HG02798 (cell line): ENCODE results near the gene NMNAT2.

Source experiments
- ATAC-seq: cut with Tn5 transposase; IDR thresholded peaks from one replicate; pipeline ENCODE4 v1.9.1; 2021; ENCODE audit warnings: mild to moderate bottlenecking; ENCODE audit not compliant: unreplicated experiment, poor library complexity

NMNAT2 gene

GRCh38 chr1:183223467-183223866 lies 194.7 kb downstream of the NMNAT2 start:
- no peak for ATAC-seq

GRCh38 chr1:183222909-183223308 lies 195.3 kb downstream of the NMNAT2 start:
- no peak for ATAC-seq

GRCh38 chr1:183219616-183220009 lies 198.6 kb downstream of the NMNAT2 start:
- no peak for ATAC-seq

GRCh38 chr1:183218971-183219615 lies 199.1 kb downstream of the NMNAT2 start:
- ATAC-seq: no peak

GRCh38 chr1:183218027-183218618 lies 200.1 kb downstream of the NMNAT2 start:
- ATAC-seq: no peak

GRCh38 chr1:183215936-183216335 lies 202.2 kb downstream of the NMNAT2 start:
- no peak for ATAC-seq

GRCh38 chr1:183215076-183215720 lies 203.0 kb downstream of the NMNAT2 start:
- ATAC-seq: no peak

- ATAC-seq: no peak
Observed at GRCh38 chr1:183214021-183214970, 203.9 kb downstream of the NMNAT2 start.

- ATAC-seq: no peak
Observed at GRCh38 chr1:183212870-183213269, 205.3 kb downstream of the NMNAT2 start.

GRCh38 chr1:183210681-183211080 lies 207.5 kb downstream of the NMNAT2 start:
- ATAC-seq: no peak

GRCh38 chr1:183209533-183210158 lies 208.5 kb downstream of the NMNAT2 start:
- ATAC-seq: peak; percentile 58

GRCh38 chr1:183206538-183207122 lies 211.6 kb downstream of the NMNAT2 start:
- no peak for ATAC-seq

GRCh38 chr1:183205196-183205781 lies 212.9 kb downstream of the NMNAT2 start:
- no peak for ATAC-seq

GRCh38 chr1:183203094-183203493 lies 215.1 kb downstream of the NMNAT2 start:
- no peak for ATAC-seq

GRCh38 chr1:183200451-183200850 lies 217.7 kb downstream of the NMNAT2 start:
- no peak for ATAC-seq

- no peak for ATAC-seq
Observed at GRCh38 chr1:183199304-183199703, 218.9 kb downstream of the NMNAT2 start.

GRCh38 chr1:183198463-183198862 lies 219.7 kb downstream of the NMNAT2 start:
- ATAC-seq: no peak
